ENCODE results near the gene CDKN2B-AS1. TPM values are rescaled to one million over a fixed set of nuclear protein-coding genes. Genes with fewer than 3 reads are reported as not detected.

Gene CDKN2B-AS1
- total RNA-seq, 2 donors from 2014 or later = not detected

GRCh38 chr9:22111176-22111953, 116.8 kb downstream of the CDKN2B-AS1 start:
- ATAC-seq (ENCODE audit: insufficient number of reproducible peaks, low FRiP score, low read depth) = no peak
- no peak overlapping the region for H3K4me3 ChIP-seq

GRCh38 chr9:22111954-22112247, 117.3 kb downstream of the CDKN2B-AS1 start:
- no peaks in the 10 kb centered on the region for H3K36me3 ChIP-seq
- no peak for DNase-seq (ENCODE audit: low spot score)

More at GRCh38 chr9:22111176-22111953, 116.8 kb downstream of the CDKN2B-AS1 start:
- DNase-seq (ENCODE audit: low spot score) = no peak
- peaks cover 0 to 12% of the 10 kb centered on the region in 2 donors for H3K4me1 ChIP-seq (ENCODE audit: control insufficient read depth in 1 of 2, low read depth in 2 of 2)
- no peaks in the 10 kb centered on the region for H3K9me3 ChIP-seq
- no peaks in the 10 kb centered on the region for H3K27me3 ChIP-seq (replicated peaks; ENCODE audit: insufficient read depth)
- TF ChIP-seq CTCF (IDR thresholded peaks at IDR 0.05) = no peak
- H3K27ac ChIP-seq = no peak overlapping the region
- H3K36me3 ChIP-seq = no peaks in the 10 kb centered on the region

GRCh38 chr9:22112870-22113821, 118.6 kb downstream of the CDKN2B-AS1 start:
- Histone ChIP-seq H3K27me3 (replicated peaks; ENCODE audit: insufficient read depth) (no peaks in the 10 kb centered on the region), H3K4me1 (ENCODE audit: control insufficient read depth in 1 of 2, low read depth in 2 of 2) (peaks cover 0 to 12% of the 10 kb centered on the region in 2 donors), H3K4me3 (no peak overlapping the region), H3K36me3 (no peaks in the 10 kb centered on the region), H3K9me3 (no peaks in the 10 kb centered on the region), H3K27ac (no peak overlapping the region)
- no peak for ATAC-seq (ENCODE audit: insufficient number of reproducible peaks, low FRiP score, low read depth)
- no peak for DNase-seq (ENCODE audit: low spot score)
- TF ChIP-seq CTCF (IDR thresholded peaks at IDR 0.05) = no peak

More at GRCh38 chr9:22111954-22112247, 117.3 kb downstream of the CDKN2B-AS1 start:
- TF ChIP-seq CTCF (IDR thresholded peaks at IDR 0.05) = no peak
- peaks cover 0 to 12% of the 10 kb centered on the region in 2 donors for H3K4me1 ChIP-seq (ENCODE audit: control insufficient read depth in 1 of 2, low read depth in 2 of 2)
- H3K27me3 ChIP-seq (replicated peaks; ENCODE audit: insufficient read depth) = no peaks in the 10 kb centered on the region
- no peak for ATAC-seq (ENCODE audit: insufficient number of reproducible peaks, low FRiP score, low read depth)
- no peak overlapping the region for H3K27ac ChIP-seq
- H3K4me3 ChIP-seq = no peak overlapping the region
- H3K9me3 ChIP-seq = no peaks in the 10 kb centered on the region

- Histone ChIP-seq H3K27me3 (replicated peaks; ENCODE audit: insufficient read depth) (no peaks in the 10 kb centered on the region), H3K4me1 (ENCODE audit: control insufficient read depth in 1 of 2, low read depth in 2 of 2) (peaks cover 0 to 12% of the 10 kb centered on the region in 2 donors), H3K27ac (no peak overlapping the region), H3K4me3 (no peak overlapping the region), H3K36me3 (no peaks in the 10 kb centered on the region), H3K9me3 (no peaks in the 10 kb centered on the region)
- DNase-seq (ENCODE audit: low spot score) (no peak), ATAC-seq (ENCODE audit: insufficient number of reproducible peaks, low FRiP score, low read depth) (no peak)
- no peak for TF ChIP-seq CTCF (IDR thresholded peaks at IDR 0.05)
These were observed 120.4 kb downstream of the CDKN2B-AS1 start for GRCh38 chr9:22114956-22115355.

GRCh38 chr9:22116758-22117157, 122.2 kb downstream of the CDKN2B-AS1 start:
- Histone ChIP-seq H3K27ac (no peak overlapping the region), H3K36me3 (no peaks in the 10 kb centered on the region), H3K27me3 (replicated peaks; ENCODE audit: insufficient read depth) (no peaks in the 10 kb centered on the region), H3K4me1 (ENCODE audit: control insufficient read depth in 1 of 2, low read depth in 2 of 2) (peaks cover 0 to under 1% of the 10 kb centered on the region in 2 donors), H3K9me3 (no peaks in the 10 kb centered on the region), H3K4me3 (no peak overlapping the region)
- no peak for DNase-seq (ENCODE audit: low spot score)
- no peak for TF ChIP-seq CTCF (IDR thresholded peaks at IDR 0.05)
- no peak for ATAC-seq (ENCODE audit: insufficient number of reproducible peaks, low FRiP score, low read depth)

Data from thoracic aorta (tissue), 2 donors.